ENCODE measurements around the gene ROBO1. TPM values are rescaled to one million over a fixed set of nuclear protein-coding genes. Genes with fewer than 3 reads are reported as not detected.
A peak's percentile ranks its signal among the peaks of the same experiment; 100 is the strongest.
"Not testable (repeated sequence)": the region's sequence is repeated elsewhere in the genome, so short reads cannot be mapped to it uniquely, and the experiment has no call there.

Gene ROBO1
- total RNA-seq (100 to 1,000 TPM; 117 to 181 TPM), polyA plus RNA-seq (ENCODE audit: insufficient read length in 2 of 2) (10 to 100 TPM; 68.8 to 94.8 TPM)
- long read RNA-seq, donor 1: 0 reads
- long read RNA-seq, donor 2: 0 reads
- long read RNA-seq, donor 3: 0 reads
- long read RNA-seq, donor 4: 0 reads

GRCh38 chr3:79767905-79768267, at the start of gene ROBO1:
TSS of gene ROBO1 (minus strand) at chr3:79767998.
- WGBS (ENCODE audit: insufficient coverage): 0% methylated on average over 2 of the region's 12 CpGs
- Histone ChIP-seq H3K4me3 (ENCODE audit: low read depth, low read length) (peak within 1 kb of the TSS; percentile 71), H3K27me3 (ENCODE audit: control insufficient read depth, insufficient read depth, low read length) (no peaks in the 10 kb centered on the region), H3K4me1 (ENCODE audit: control insufficient read depth, insufficient read depth, low read length) (peaks cover 18% of the 10 kb centered on the region), H3K36me3 (ENCODE audit: control insufficient read depth, insufficient read depth, low read length) (no peaks in the 10 kb centered on the region), H3K27ac (ENCODE audit: low read depth, low read length) (peak within 1 kb of the TSS; percentile 68), H3K9me3 (ENCODE audit: control insufficient read depth, insufficient read depth, low read length) (no peaks in the 10 kb centered on the region)
- peak in 5 of 6 donors; percentile 38 to 94 (median 61) for DNase-seq (ENCODE audit: low read depth in 4 of 6, low spot score in 6 of 6)

GRCh38 chr3:79817224-79817623, 49.4 kb upstream of the ROBO1 start:
- Histone ChIP-seq H3K27ac (ENCODE audit: low read depth, low read length) (no peak overlapping the region), H3K36me3 (ENCODE audit: control insufficient read depth, insufficient read depth, low read length) (no peaks in the 10 kb centered on the region), H3K27me3 (ENCODE audit: control insufficient read depth, insufficient read depth, low read length) (no peaks in the 10 kb centered on the region), H3K4me1 (ENCODE audit: control insufficient read depth, insufficient read depth, low read length) (no peaks in the 10 kb centered on the region), H3K4me3 (ENCODE audit: low read depth, low read length) (no peak overlapping the region), H3K9me3 (ENCODE audit: control insufficient read depth, insufficient read depth, low read length) (peaks cover 4% of the 10 kb centered on the region)
- no peak for DNase-seq (ENCODE audit: low read depth in 4 of 6, low spot score in 6 of 6)
- WGBS (ENCODE audit: insufficient coverage): 57% methylated on average over 1 of the region's 3 CpGs

GRCh38 chr3:79815478-79815877, 47.7 kb upstream of the ROBO1 start:
- Histone ChIP-seq H3K27me3 (ENCODE audit: control insufficient read depth, insufficient read depth, low read length) (no peaks in the 10 kb centered on the region), H3K4me3 (ENCODE audit: low read depth, low read length) (no peak overlapping the region), H3K9me3 (ENCODE audit: control insufficient read depth, insufficient read depth, low read length) (peaks cover 4% of the 10 kb centered on the region), H3K36me3 (ENCODE audit: control insufficient read depth, insufficient read depth, low read length) (no peaks in the 10 kb centered on the region), H3K4me1 (ENCODE audit: control insufficient read depth, insufficient read depth, low read length) (no peaks in the 10 kb centered on the region), H3K27ac (ENCODE audit: low read depth, low read length) (no peak overlapping the region)
- DNase-seq (ENCODE audit: low read depth in 4 of 6, low spot score in 6 of 6): no peak

GRCh38 chr3:79810581-79810980, 42.8 kb upstream of the ROBO1 start:
- H3K36me3 ChIP-seq (ENCODE audit: control insufficient read depth, insufficient read depth, low read length): no peaks in the 10 kb centered on the region
- DNase-seq (ENCODE audit: low read depth in 4 of 6, low spot score in 6 of 6): peak in 1 of 6 donors; percentile 54
- H3K4me1 ChIP-seq (ENCODE audit: control insufficient read depth, insufficient read depth, low read length): no peaks in the 10 kb centered on the region
- H3K4me3 ChIP-seq (ENCODE audit: low read depth, low read length): no peak overlapping the region
- no peaks in the 10 kb centered on the region for H3K27me3 ChIP-seq (ENCODE audit: control insufficient read depth, insufficient read depth, low read length)
- WGBS (ENCODE audit: insufficient coverage): no CpG with 5 or more reads among the region's 1 CpG
- no peak overlapping the region for H3K27ac ChIP-seq (ENCODE audit: low read depth, low read length)
- peaks cover 4% of the 10 kb centered on the region for H3K9me3 ChIP-seq (ENCODE audit: control insufficient read depth, insufficient read depth, low read length)

- H3K9me3 ChIP-seq (ENCODE audit: control insufficient read depth, insufficient read depth, low read length): peaks cover 2% of the 10 kb centered on the region
- no peaks in the 10 kb centered on the region for H3K27me3 ChIP-seq (ENCODE audit: control insufficient read depth, insufficient read depth, low read length)
- no peak overlapping the region for H3K4me3 ChIP-seq (ENCODE audit: low read depth, low read length)
- 83% methylated on average over 1 of the region's 3 CpGs for WGBS (ENCODE audit: insufficient coverage)
- DNase-seq (ENCODE audit: low read depth in 4 of 6, low spot score in 6 of 6): no peak
- no peaks in the 10 kb centered on the region for H3K36me3 ChIP-seq (ENCODE audit: control insufficient read depth, insufficient read depth, low read length)
- no peaks in the 10 kb centered on the region for H3K4me1 ChIP-seq (ENCODE audit: control insufficient read depth, insufficient read depth, low read length)
- no peak overlapping the region for H3K27ac ChIP-seq (ENCODE audit: low read depth, low read length)
Measured at GRCh38 chr3:79810092-79810491, 42.3 kb upstream of the ROBO1 start.

- H3K36me3 ChIP-seq (ENCODE audit: control insufficient read depth, insufficient read depth, low read length): no peaks in the 10 kb centered on the region
- H3K4me3 ChIP-seq (ENCODE audit: low read depth, low read length): no peak overlapping the region
- no peaks in the 10 kb centered on the region for H3K27me3 ChIP-seq (ENCODE audit: control insufficient read depth, insufficient read depth, low read length)
- H3K4me1 ChIP-seq (ENCODE audit: control insufficient read depth, insufficient read depth, low read length): no peaks in the 10 kb centered on the region
- DNase-seq (ENCODE audit: low read depth in 4 of 6, low spot score in 6 of 6): no peak
- no peak overlapping the region for H3K27ac ChIP-seq (ENCODE audit: low read depth, low read length)
- H3K9me3 ChIP-seq (ENCODE audit: control insufficient read depth, insufficient read depth, low read length): no peaks in the 10 kb centered on the region
- WGBS (ENCODE audit: insufficient coverage): no CpG with 5 or more reads among the region's 2 CpGs
Measured at GRCh38 chr3:79809106-79809505, 41.3 kb upstream of the ROBO1 start.

GRCh38 chr3:79808515-79808914, 40.7 kb upstream of the ROBO1 start:
- H3K27ac ChIP-seq (ENCODE audit: low read depth, low read length): no peak overlapping the region
- H3K27me3 ChIP-seq (ENCODE audit: control insufficient read depth, insufficient read depth, low read length): no peaks in the 10 kb centered on the region
- H3K4me3 ChIP-seq (ENCODE audit: low read depth, low read length): no peak overlapping the region
- no peaks in the 10 kb centered on the region for H3K36me3 ChIP-seq (ENCODE audit: control insufficient read depth, insufficient read depth, low read length)
- no CpG with 5 or more reads among the region's 2 CpGs for WGBS (ENCODE audit: insufficient coverage)
- no peaks in the 10 kb centered on the region for H3K4me1 ChIP-seq (ENCODE audit: control insufficient read depth, insufficient read depth, low read length)
- H3K9me3 ChIP-seq (ENCODE audit: control insufficient read depth, insufficient read depth, low read length): no peaks in the 10 kb centered on the region
- DNase-seq (ENCODE audit: low read depth in 4 of 6, low spot score in 6 of 6): no peak

- H3K27ac ChIP-seq (ENCODE audit: low read depth, low read length); H3K27me3 ChIP-seq (ENCODE audit: control insufficient read depth, insufficient read depth, low read length); DNase-seq (ENCODE audit: low read depth in 4 of 6, low spot score in 6 of 6); H3K4me1 ChIP-seq (ENCODE audit: control insufficient read depth, insufficient read depth, low read length); H3K4me3 ChIP-seq (ENCODE audit: low read depth, low read length); H3K9me3 ChIP-seq (ENCODE audit: control insufficient read depth, insufficient read depth, low read length); H3K36me3 ChIP-seq (ENCODE audit: control insufficient read depth, insufficient read depth, low read length): not testable (repeated sequence)
- WGBS (ENCODE audit: insufficient coverage): 82% methylated on average over 2 of the region's 4 CpGs
Measured at GRCh38 chr3:79790177-79790576, 22.4 kb upstream of the ROBO1 start.

- Histone ChIP-seq H3K27ac (ENCODE audit: low read depth, low read length) (no peak overlapping the region), H3K4me1 (ENCODE audit: control insufficient read depth, insufficient read depth, low read length) (no peaks in the 10 kb centered on the region), H3K9me3 (ENCODE audit: control insufficient read depth, insufficient read depth, low read length) (peaks cover 2% of the 10 kb centered on the region), H3K4me3 (ENCODE audit: low read depth, low read length) (no peak overlapping the region), H3K36me3 (ENCODE audit: control insufficient read depth, insufficient read depth, low read length) (no peaks in the 10 kb centered on the region), H3K27me3 (ENCODE audit: control insufficient read depth, insufficient read depth, low read length) (no peaks in the 10 kb centered on the region)
- no peak for DNase-seq (ENCODE audit: low read depth in 4 of 6, low spot score in 6 of 6)
- WGBS (ENCODE audit: insufficient coverage): 97% methylated on average over 5 of the region's 5 CpGs
Measured at GRCh38 chr3:79773291-79773690, 5.5 kb upstream of the ROBO1 start.

- no peaks in the 10 kb centered on the region for H3K27me3 ChIP-seq (ENCODE audit: control insufficient read depth, insufficient read depth, low read length)
- DNase-seq (ENCODE audit: low read depth in 4 of 6, low spot score in 6 of 6): peak in 2 of 6 donors; percentile 20 to 63
- H3K27ac ChIP-seq (ENCODE audit: low read depth, low read length): no peak overlapping the region
- no peak overlapping the region for H3K4me3 ChIP-seq (ENCODE audit: low read depth, low read length)
- no CpG with 5 or more reads among the region's 3 CpGs for WGBS (ENCODE audit: insufficient coverage)
- H3K36me3 ChIP-seq (ENCODE audit: control insufficient read depth, insufficient read depth, low read length): no peaks in the 10 kb centered on the region
- peaks cover 2% of the 10 kb centered on the region for H3K9me3 ChIP-seq (ENCODE audit: control insufficient read depth, insufficient read depth, low read length)
- peaks cover 18% of the 10 kb centered on the region for H3K4me1 ChIP-seq (ENCODE audit: control insufficient read depth, insufficient read depth, low read length)
Measured at GRCh38 chr3:79769229-79769628, 1.4 kb upstream of the ROBO1 start.

Measured in spinal cord (tissue), 10 donors.